Peyer's patch (tissue), 4 donors: ENCODE measurements around the gene UBE2J2. TPM values are rescaled to one million over a fixed set of nuclear protein-coding genes. Genes with fewer than 3 reads are reported as not detected.

Source experiments
- DNase-seq, 3 donors: peaks; one replicate each; pipeline ENCODE4 v3.0.0-alpha.2; 2017 to 2019
- H3K27ac ChIP-seq, 4 donors: fragments of 200-600 bp; sonication (generic); one replicate each; pipeline ENCODE4 v1.5.1; 2016 to 2019
- H3K27me3 ChIP-seq, 2 donors: fragments of 200-600 bp; sonication (generic); one replicate each; pipeline ENCODE4 v1.5.1; 2019
- H3K36me3 ChIP-seq, 3 donors: fragments of 200-600 bp; sonication (generic); one replicate each; pipeline ENCODE4 v1.5.1; 2016 to 2019
- H3K4me1 ChIP-seq, 4 donors: fragments of 200-600 bp; sonication (generic); one replicate each; pipeline ENCODE4 v1.5.1; 2016 to 2019
- H3K4me3 ChIP-seq, 4 donors: fragments of 200-600 bp; sonication (generic); 1 replicate in 3 of 4; 2 replicates in 1 of 4; pipeline ENCODE4 v1.5.1; 2016 to 2019; ENCODE audit warnings: mild to moderate bottlenecking in 1 of 4
- H3K9me3 ChIP-seq, 4 donors: fragments of 200-600 bp; sonication (generic); one replicate each; pipeline ENCODE4 v1.5.1; 2016 to 2019; ENCODE audit warnings: mild to moderate bottlenecking in 1 of 4
- CTCF ChIP-seq, 6 experiments: fragments of 450-650 bp in 4 of 6; fragments of 200-600 bp in 2 of 6; sonication (generic) in 1 of 6; IDR thresholded peaks; one replicate each; pipeline ENCODE4 v1.5.1; 2017 to 2019; ENCODE audit warnings: antibody characterized with exemption in 6 of 6, mild to moderate bottlenecking in 3 of 6, moderate library complexity in 1 of 6
- POLR2A ChIP-seq, 2 donors: fragments of 450-650 bp; IDR thresholded peaks; one replicate each; pipeline ENCODE4 v1.5.1; 2017; ENCODE audit warnings: antibody characterized with exemption in 2 of 2, mild to moderate bottlenecking in 2 of 2, moderate library complexity in 2 of 2
- total RNA-seq, 4 donors: library from RNA; depleted of rRNA; stranded (reverse); fragments of >200 nt; gene quantifications; one replicate each; pipeline ENCODE4 v1.1.0, GENCODE V29; 2016

The UBE2J2 gene
- total RNA-seq, 4 donors from 2014 or later: 25.6 to 64.2 (median 55.3) TPM

DNA sequence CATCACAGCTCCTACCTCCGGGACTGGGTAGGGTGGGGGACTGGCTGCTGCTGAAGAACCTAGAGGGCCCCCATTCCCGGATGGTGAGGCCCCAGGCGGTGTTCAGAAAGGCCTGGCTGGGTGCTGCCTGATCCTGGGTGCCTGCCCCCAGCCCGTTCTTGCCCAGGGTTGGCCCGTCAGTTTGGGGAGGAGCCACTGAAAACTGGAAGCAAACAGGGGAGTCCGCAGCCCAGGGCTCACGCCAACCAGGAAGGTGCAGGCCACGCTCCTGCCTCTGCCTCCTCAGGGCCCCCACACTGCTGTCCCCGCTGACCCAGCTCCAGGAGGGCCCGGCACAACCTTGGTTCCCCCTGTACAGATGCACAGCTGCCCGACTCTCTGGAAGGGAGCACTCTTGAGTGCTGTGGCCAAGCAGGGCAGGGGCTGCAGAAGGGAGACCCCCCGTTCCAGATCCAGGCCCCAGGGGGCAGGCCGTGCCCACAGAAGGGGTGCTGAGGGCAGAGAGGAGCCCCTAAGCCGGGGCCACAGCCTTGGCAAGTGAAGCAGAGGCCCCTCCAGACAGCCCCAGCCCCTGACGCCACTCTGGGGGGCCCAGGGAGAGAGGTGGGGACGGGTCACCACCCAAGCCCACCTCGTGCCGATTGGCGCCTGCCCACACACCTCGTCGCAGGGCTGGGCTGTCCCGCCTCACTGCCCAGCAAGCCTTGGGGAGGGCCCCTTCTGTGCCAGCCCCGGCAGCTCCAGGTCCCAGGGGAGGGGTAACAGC lies 32.6 kb downstream of the UBE2J2 start:
- Histone ChIP-seq H3K4me3 (no peak overlapping the region), H3K36me3 (no peaks in the 10 kb centered on the region), H3K4me1 (peaks cover 0 to 22% (median 4%) of the 10 kb centered on the region in 4 donors), H3K27me3 (peaks cover 0 to 22% of the 10 kb centered on the region in 2 donors), H3K9me3 (no peaks in the 10 kb centered on the region), H3K27ac (no peak overlapping the region)
- DNase-seq: no peak
- no peak for TF ChIP-seq CTCF (IDR thresholded peaks at IDR 0.05)

DNA sequence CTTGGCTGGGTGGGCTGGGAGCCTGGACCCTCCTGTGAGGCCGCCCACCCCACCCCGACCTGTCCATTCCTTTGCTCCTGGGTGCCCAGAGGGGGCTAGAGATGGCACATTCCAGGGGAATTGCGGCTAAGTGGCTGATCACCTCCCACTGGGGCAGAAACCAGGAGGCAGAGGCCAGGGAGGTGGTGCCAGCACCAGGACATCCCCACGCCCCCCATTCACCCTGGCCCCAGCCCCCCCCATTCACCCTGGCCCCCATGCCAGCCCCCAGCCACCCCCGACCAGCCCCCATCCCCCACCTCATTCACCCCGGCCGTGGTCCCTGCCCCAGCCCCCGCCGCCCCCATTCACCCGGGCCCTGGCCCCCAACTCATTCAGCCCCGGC lies 33.3 kb downstream of the UBE2J2 start:
- no peaks in the 10 kb centered on the region for H3K9me3 ChIP-seq
- peaks cover 0 to 22% (median 4%) of the 10 kb centered on the region in 4 donors for H3K4me1 ChIP-seq
- TF ChIP-seq CTCF (IDR thresholded peaks at IDR 0.05): no peak
- no peak overlapping the region for H3K27ac ChIP-seq
- peaks cover 0 to 15% of the 10 kb centered on the region in 2 donors for H3K27me3 ChIP-seq
- H3K4me3 ChIP-seq: no peak overlapping the region
- DNase-seq: no peak
- H3K36me3 ChIP-seq: no peaks in the 10 kb centered on the region

DNA sequence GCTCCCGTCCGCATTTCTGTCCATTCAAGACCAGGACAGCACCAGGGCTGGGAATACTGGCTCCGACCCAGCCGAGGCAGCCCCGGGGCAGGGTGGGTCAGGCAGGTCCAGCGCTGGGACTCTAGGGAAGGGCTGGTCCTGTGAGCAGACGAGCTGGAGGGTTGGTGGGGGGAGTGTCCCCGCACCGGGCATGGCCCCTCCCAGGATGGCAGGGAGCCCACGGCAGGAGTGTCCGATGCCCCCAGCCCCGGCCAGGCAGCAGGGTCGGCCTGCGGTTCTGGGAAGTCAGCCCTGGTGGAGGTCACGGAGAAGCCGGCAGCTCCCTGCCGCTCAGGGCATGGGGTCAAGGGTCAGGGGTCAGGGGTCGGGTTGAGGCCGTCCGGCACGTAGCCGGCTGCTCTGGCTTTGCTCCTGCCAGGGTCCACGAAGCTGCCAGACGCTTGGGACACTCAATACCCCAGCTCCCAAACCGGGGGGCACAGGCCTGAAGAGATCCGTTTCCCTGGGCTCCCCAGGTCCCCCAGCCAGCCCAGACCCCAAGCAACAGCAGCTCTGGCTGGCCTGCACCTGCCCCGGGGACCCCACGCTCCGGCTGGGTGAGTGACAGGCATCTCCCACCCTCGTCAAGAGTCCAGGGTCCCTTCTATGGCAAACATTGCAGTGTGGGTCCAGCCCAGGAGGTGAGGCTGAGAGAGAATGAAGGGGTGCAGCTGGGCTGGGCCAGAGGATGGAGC lies 33.9 kb downstream of the UBE2J2 start:
- DNase-seq: no peak
- Histone ChIP-seq H3K27ac (no peak overlapping the region), H3K27me3 (peaks cover 0 to 14% of the 10 kb centered on the region in 2 donors), H3K4me3 (no peak overlapping the region), H3K4me1 (peaks cover 0 to 22% (median 4%) of the 10 kb centered on the region in 4 donors), H3K9me3 (no peaks in the 10 kb centered on the region), H3K36me3 (no peaks in the 10 kb centered on the region)
- TF ChIP-seq POLR2A (IDR thresholded peaks at IDR 0.05) (no peak), CTCF (IDR thresholded peaks at IDR 0.05) (no peak)

DNA sequence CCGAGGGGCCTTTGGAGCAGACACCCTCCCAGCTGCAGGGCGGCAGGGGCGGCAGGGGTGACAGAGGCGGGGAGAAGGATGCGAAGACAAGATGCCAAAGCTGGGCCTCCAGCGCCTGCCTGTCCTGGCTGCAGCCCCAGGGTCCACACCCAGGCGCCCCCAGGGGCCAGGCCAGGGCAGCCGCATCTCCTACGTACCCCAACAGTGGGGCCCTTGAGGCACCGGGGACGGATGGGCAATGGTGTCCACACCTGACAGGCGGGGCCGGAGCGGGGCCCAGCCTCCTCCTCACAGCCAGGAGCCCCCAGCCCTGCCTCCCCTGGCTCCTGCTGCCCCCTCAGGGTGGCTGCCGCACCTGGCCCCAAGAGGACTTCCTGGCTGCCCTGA lies 34.4 kb downstream of the UBE2J2 start:
- no peak overlapping the region for H3K4me3 ChIP-seq
- no peak for DNase-seq
- TF ChIP-seq POLR2A (IDR thresholded peaks at IDR 0.05) (no peak), CTCF (IDR thresholded peaks at IDR 0.05) (no peak)
- H3K27me3 ChIP-seq: peaks cover 0 to 14% of the 10 kb centered on the region in 2 donors
- no peaks in the 10 kb centered on the region for H3K36me3 ChIP-seq
- H3K4me1 ChIP-seq: peaks cover 0 to 22% (median 4%) of the 10 kb centered on the region in 4 donors
- H3K9me3 ChIP-seq: no peaks in the 10 kb centered on the region
- H3K27ac ChIP-seq: no peak overlapping the region

- Histone ChIP-seq H3K9me3 (no peaks in the 10 kb centered on the region), H3K27me3 (peaks cover 0 to 14% of the 10 kb centered on the region in 2 donors), H3K4me3 (no peak overlapping the region), H3K36me3 (no peaks in the 10 kb centered on the region), H3K4me1 (peaks cover 0 to 22% (median 4%) of the 10 kb centered on the region in 4 donors), H3K27ac (no peak overlapping the region)
- no peak for DNase-seq
- no peak for TF ChIP-seq POLR2A (IDR thresholded peaks at IDR 0.05)
- no peak for TF ChIP-seq CTCF (IDR thresholded peaks at IDR 0.05)
Observed at GRCh38 chr1:1238702-1239178, 34.9 kb downstream of the UBE2J2 start.
